Measurements from ENCODE around the gene SELENOV. TPM values are rescaled to one million over a fixed set of nuclear protein-coding genes. Genes with fewer than 3 reads are reported as not detected.

The SELENOV gene
- total RNA-seq, 2 experiments from 2014 or later = not detected

DNA sequence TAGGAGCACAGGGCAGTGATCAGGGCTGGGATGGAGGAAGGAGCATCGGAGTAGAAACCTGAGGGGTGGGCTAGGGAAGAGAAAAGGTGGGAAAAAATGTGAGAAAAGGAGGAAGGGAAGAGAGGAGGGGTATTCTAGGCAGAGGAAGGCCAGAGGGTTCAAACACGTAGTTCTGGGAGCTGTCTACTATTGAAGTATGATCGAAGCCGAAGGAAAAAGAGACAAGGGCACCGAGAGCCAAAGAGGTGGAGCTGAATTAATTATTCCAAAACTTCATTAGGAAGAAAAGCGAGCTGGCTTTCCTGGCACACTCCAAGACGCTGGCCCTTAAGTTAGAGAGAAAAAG is 8.4 kb upstream of the SELENOV start:
- intact Hi-C loops (cut with DNase I, micrococcal nuclease) = no loop called here
- peaks cover 45% of the 10 kb centered on the region for H3K27me3 Mint-ChIP-seq
- DNase-seq (no peak), ATAC-seq (no peak)
- H3K4me3 Mint-ChIP-seq = peak overlapping the region; percentile 41
- H3K4me1 Mint-ChIP-seq = peaks cover 18% of the 10 kb centered on the region
- no peaks in the 10 kb centered on the region for H3K36me3 Mint-ChIP-seq (ENCODE audit: low read depth)
- POLR2A ChIA-PET = no interaction called here
- no peak overlapping the region for H3K27ac Mint-ChIP-seq
- H3K9me3 Mint-ChIP-seq (ENCODE audit: low read depth) = no peaks in the 10 kb centered on the region
- CTCF ChIA-PET = no interaction called here

DNA sequence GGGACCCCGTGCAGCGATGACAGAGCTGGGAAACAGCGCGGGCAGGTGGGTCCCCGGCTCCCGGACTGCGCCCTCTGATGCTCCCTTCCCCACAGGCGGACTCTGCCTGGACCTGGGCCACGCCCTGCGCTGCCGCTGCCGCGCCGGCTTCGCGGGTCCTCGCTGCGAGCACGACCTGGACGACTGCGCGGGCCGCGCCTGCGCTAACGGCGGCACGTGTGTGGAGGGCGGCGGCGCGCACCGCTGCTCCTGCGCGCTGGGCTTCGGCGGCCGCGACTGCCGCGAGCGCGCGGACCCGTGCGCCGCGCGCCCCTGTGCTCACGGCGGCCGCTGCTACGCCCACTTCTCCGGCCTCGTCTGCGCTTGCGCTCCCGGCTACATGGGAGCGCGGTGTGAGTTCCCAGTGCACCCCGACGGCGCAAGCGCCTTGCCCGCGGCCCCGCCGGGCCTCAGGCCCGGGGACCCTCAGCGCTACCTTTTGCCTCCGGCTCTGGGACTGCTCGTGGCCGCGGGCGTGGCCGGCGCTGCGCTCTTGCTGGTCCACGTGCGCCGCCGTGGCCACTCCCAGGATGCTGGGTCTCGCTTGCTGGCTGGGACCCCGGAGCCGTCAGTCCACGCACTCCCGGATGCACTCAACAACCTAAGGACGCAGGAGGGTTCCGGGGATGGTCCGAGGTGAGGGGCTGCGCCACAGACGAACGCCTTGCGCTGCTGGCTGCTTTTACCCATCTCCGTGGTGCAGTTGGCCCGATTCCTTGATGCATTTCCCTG is 7.8 kb upstream of the SELENOV start:
- DNase-seq (peak; percentile 81), ATAC-seq (peak; percentile 79)
- ChIA-PET POLR2A (no interaction called here), CTCF (interaction anchor here (0.6 to 1.9 kb wide), 2 partner anchors 9 to 25 kb away, joined by 4 read pairs; partner anchors contain the start of gene EID2B)
- intact Hi-C loops (cut with DNase I, micrococcal nuclease) = loop anchor here in 1 of 2 experiments (1.0 kb wide), 2 partner anchors 25 to 62 kb away; partner anchors contain the start of genes EID2B and SUPT5H
- H3K4me1 Mint-ChIP-seq = peaks cover 18% of the 10 kb centered on the region
- peak overlapping the region; percentile 76 for H3K4me3 Mint-ChIP-seq
- H3K27me3 Mint-ChIP-seq = peaks cover 47% of the 10 kb centered on the region
- H3K36me3 Mint-ChIP-seq (ENCODE audit: low read depth) = no peaks in the 10 kb centered on the region
- no peak overlapping the region for H3K27ac Mint-ChIP-seq
- no peaks in the 10 kb centered on the region for H3K9me3 Mint-ChIP-seq (ENCODE audit: low read depth)

DNA sequence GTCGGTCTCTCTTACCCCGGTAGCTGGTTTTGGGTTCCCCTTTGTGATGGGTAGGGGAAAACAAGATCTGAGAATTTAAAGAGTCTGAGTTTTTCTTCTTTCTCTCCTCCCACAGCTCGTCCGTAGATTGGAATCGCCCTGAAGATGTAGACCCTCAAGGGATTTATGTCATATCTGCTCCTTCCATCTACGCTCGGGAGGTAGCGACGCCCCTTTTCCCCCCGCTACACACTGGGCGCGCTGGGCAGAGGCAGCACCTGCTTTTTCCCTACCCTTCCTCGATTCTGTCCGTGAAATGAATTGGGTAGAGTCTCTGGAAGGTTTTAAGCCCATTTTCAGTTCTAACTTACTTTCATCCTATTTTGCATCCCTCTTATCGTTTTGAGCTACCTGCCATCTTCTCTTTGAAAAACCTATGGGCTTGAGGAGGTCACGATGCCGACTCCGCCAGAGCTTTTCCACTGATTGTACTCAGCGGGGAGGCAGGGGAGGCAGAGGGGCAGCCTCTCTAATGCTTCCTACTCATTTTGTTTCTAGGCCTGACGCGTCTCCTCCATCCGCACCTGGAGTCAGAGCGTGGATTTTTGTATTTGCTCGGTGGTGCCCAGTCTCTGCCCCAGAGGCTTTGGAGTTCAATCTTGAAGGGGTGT is 7.1 kb upstream of the SELENOV start:
- Mint-ChIP-seq H3K9me3 (ENCODE audit: low read depth) (no peaks in the 10 kb centered on the region), H3K4me1 (peaks cover 18% of the 10 kb centered on the region), H3K36me3 (ENCODE audit: low read depth) (no peaks in the 10 kb centered on the region), H3K4me3 (peak overlapping the region; percentile 76), H3K27ac (no peak overlapping the region), H3K27me3 (peaks cover 47% of the 10 kb centered on the region)
- ChIA-PET POLR2A (interaction anchor here (0.6 kb wide), 1 partner anchor 59 kb away, joined by 3 read pairs; no protein-coding TSS in a partner anchor), CTCF (interaction anchor here (0.6 to 1.9 kb wide), 2 partner anchors 10 to 24 kb away, joined by 4 read pairs; partner anchors contain the start of gene EID2B)
- DNase-seq (no peak), ATAC-seq (no peak)
- intact Hi-C loops (cut with DNase I, micrococcal nuclease) = loop anchor here in 1 of 2 experiments (1.0 kb wide), 2 partner anchors 24 to 63 kb away; partner anchors contain the start of genes EID2B and SUPT5H

DNA sequence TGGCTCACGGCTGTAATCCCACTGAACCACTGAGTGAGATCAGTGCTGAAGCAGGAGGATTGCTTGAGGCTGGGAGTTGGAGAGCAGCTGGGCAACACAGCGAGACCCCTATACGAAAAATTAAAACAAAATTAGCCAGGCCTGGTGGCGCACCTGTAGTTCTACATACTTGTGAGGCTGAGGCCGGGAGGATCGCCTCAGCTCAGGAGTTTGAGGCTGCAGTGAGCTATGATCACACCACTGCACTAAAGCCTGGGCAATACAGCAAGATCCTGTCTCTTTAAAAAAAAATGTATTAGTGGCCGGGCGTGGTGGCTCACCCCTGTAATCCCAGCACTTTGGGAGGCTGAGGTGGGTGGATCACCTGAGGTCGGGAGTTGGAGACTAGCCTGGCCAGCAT is 6.3 kb upstream of the SELENOV start:
- no peak for ATAC-seq
- POLR2A ChIA-PET = interaction anchor here (0.6 kb wide), 2 partner anchors 10 to 60 kb away, joined by 3 read pairs; partner anchors contain the start of gene DLL3
- Mint-ChIP-seq H3K27me3 (peaks cover 48% of the 10 kb centered on the region), H3K27ac (no peak overlapping the region), H3K4me1 (peaks cover 13% of the 10 kb centered on the region), H3K9me3 (ENCODE audit: low read depth) (no peaks in the 10 kb centered on the region), H3K36me3 (ENCODE audit: low read depth) (no peaks in the 10 kb centered on the region), H3K4me3 (no peak overlapping the region)
- CTCF ChIA-PET = interaction anchor here (0.6 to 1.9 kb wide), 5 partner anchors 11 to 173 kb away, joined by 3 to 4 read pairs (median 3); partner anchors contain the start of gene EID2B
- intact Hi-C loops (cut with DNase I, micrococcal nuclease) = no loop called here
- DNase-seq = no peak

DNA sequence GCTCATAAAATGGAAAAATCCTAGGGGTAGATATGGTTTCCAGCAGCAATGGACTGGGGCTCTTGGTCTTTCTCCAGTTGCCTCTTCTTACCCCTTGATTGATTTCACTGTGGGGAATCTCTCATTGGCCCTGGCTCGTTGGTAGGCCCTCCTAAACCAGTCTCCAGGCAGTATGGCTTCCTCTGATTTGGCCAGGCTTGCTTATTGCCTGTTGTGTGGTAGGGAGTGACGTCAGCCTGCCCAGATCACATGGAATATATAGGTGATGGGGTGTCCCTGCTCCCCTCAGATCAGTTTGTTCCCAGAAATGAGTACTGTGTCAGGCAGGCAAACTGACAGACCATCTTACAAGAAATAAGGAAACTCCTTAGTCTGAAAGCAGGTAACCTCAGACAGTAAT is 5.7 kb upstream of the SELENOV start:
- Mint-ChIP-seq H3K4me3 (no peak overlapping the region), H3K36me3 (ENCODE audit: low read depth) (no peaks in the 10 kb centered on the region), H3K4me1 (peaks cover 13% of the 10 kb centered on the region), H3K9me3 (ENCODE audit: low read depth) (no peaks in the 10 kb centered on the region), H3K27me3 (peaks cover 50% of the 10 kb centered on the region), H3K27ac (no peak overlapping the region)
- ChIA-PET POLR2A (interaction anchor here (0.6 kb wide), 1 partner anchor 10 kb away, joined by 3 read pairs; the partner anchor contains the start of gene DLL3), CTCF (interaction anchor here (0.6 to 0.7 kb wide), 5 partner anchors 23 to 854 kb away, joined by 3 to 6 read pairs (median 3); partner anchors contain the start of gene EID2B)
- intact Hi-C loops (cut with DNase I, micrococcal nuclease) = no loop called here
- ATAC-seq (no peak), DNase-seq (no peak)

DNA sequence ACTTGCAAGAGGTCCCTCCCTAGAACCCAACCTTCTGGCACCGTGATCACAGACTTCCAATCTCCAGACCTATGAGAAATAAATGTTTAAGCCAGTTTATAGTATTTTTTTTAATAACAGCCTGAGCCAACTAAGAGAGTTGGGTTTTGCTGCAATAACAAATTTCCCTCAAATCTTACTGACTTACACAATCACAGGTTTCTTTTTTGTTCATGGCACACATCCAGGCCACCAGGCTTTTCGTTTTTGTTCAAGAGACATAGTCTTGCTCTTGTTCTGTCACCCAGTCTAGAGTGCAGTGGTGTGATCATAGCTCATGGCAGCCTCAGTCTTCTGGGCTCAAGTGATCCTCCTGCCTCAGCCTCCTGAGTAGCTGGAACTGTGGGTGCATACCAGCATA is 2.0 kb upstream of the SELENOV start:
- intact Hi-C loops (cut with DNase I, micrococcal nuclease) = no loop called here
- ATAC-seq = no peak
- no peak overlapping the region for H3K4me3 Mint-ChIP-seq
- POLR2A ChIA-PET = no interaction called here
- no peak for DNase-seq
- H3K27ac Mint-ChIP-seq = no peak overlapping the region
- H3K9me3 Mint-ChIP-seq (ENCODE audit: low read depth) = no peaks in the 10 kb centered on the region
- H3K27me3 Mint-ChIP-seq = peaks cover 49% of the 10 kb centered on the region
- H3K4me1 Mint-ChIP-seq = peaks cover 13% of the 10 kb centered on the region
- H3K36me3 Mint-ChIP-seq (ENCODE audit: low read depth) = no peaks in the 10 kb centered on the region
- CTCF ChIA-PET = interaction anchor here (1.1 to 1.7 kb wide), 2 partner anchors 10 to 19 kb away, joined by 4 to 5 read pairs; no protein-coding TSS in a partner anchor

DNA sequence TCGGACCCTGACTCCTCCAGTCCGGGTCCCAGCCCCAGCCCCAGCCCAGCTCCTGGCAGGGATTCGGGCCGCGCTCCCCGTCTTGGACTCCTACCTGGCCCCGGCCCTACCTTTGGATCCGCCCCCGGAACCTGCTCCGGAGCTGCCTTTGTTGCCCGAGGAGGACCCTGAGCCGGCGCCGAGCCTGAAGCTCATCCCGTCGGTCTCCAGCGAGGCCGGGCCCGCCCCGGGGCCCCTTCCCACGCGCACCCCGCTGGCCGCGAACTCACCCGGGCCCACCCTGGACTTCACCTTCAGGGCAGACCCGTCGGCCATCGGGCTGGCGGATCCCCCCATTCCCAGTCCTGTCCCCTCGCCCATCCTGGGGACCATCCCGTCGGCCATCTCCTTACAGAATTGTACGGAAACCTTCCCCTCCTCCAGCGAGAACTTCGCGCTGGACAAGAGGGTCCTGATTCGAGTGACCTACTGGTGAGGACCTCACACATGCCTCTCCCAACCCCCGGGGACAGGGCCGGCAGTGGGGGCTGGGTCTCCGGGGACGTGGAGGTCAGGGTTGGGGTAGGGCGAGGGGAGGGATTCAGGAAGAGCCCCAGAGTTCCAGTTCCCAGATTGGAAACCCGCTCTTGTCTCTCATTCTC is 732 bp downstream of the SELENOV start:
- Mint-ChIP-seq H3K4me3 (peak overlapping the region; percentile 53), H3K27me3 (peaks cover 39% of the 10 kb centered on the region), H3K27ac (no peak overlapping the region), H3K36me3 (ENCODE audit: low read depth) (no peaks in the 10 kb centered on the region), H3K4me1 (peaks cover 11% of the 10 kb centered on the region), H3K9me3 (ENCODE audit: low read depth) (no peaks in the 10 kb centered on the region)
- peak; percentile 32 for DNase-seq
- POLR2A ChIA-PET = no interaction called here
- CTCF ChIA-PET = interaction anchor here (0.6 to 1.8 kb wide), 4 partner anchors 10 to 20 kb away, joined by 3 to 5 read pairs (median 3); partner anchors contain the start of gene EID2B
- ATAC-seq = no peak
- intact Hi-C loops (cut with DNase I, micrococcal nuclease) = no loop called here

DNA sequence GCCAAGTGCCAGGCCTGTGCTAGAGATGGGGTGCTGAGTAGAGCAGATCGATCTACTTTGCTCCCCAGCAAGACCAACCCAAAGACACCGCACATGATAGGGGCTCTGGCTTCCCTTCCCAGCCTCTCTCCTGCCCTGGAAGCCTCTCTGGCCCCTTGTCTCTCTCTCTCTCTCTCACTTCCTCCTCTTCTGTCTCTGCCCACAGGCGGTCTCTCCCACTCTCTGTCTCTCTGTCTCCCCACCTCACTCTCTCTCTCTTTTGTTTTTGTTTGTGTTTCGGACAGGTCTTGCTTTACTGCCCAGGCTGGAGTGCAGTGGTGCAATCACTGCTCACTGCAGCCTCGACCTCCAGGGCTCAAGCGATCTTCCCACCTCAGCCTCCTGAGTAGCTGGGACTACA is 1.3 kb downstream of the SELENOV start:
- intact Hi-C loops (cut with DNase I, micrococcal nuclease) = no loop called here
- Mint-ChIP-seq H3K4me1 (peaks cover 11% of the 10 kb centered on the region), H3K27me3 (peaks cover 39% of the 10 kb centered on the region), H3K27ac (no peak overlapping the region), H3K4me3 (peak overlapping the region; percentile 37), H3K9me3 (ENCODE audit: low read depth) (no peaks in the 10 kb centered on the region), H3K36me3 (ENCODE audit: low read depth) (no peaks in the 10 kb centered on the region)
- ATAC-seq (no peak), DNase-seq (no peak)
- ChIA-PET CTCF (no interaction called here), POLR2A (no interaction called here)

DNA sequence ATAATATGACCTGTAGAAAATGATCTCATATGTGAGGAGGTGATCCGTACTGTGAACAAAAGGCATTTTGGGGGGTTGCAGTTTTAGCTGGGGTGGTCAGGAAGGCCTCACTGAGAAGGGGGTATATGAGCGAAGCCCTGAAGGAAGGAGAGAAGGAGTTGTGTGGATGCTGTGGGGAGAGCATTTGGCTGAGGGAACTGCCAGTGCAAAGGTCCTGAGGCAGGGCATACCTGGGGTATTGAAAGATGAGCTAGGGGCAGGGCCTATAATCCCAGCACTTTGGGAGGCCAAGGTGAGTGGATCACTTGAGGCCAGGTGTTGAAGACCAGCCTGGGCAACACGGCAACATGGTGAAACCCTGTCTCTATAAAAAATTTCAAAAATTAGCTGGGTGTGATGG is 2.5 kb downstream of the SELENOV start:
- H3K4me1 Mint-ChIP-seq = peaks cover 17% of the 10 kb centered on the region
- peaks cover 37% of the 10 kb centered on the region for H3K27me3 Mint-ChIP-seq
- ChIA-PET POLR2A (no interaction called here), CTCF (no interaction called here)
- no peak overlapping the region for H3K4me3 Mint-ChIP-seq
- H3K9me3 Mint-ChIP-seq (ENCODE audit: low read depth) = no peaks in the 10 kb centered on the region
- intact Hi-C loops (cut with DNase I, micrococcal nuclease) = no loop called here
- ATAC-seq = no peak
- no peak overlapping the region for H3K27ac Mint-ChIP-seq
- no peak for DNase-seq
- H3K36me3 Mint-ChIP-seq (ENCODE audit: low read depth) = no peaks in the 10 kb centered on the region

DNA sequence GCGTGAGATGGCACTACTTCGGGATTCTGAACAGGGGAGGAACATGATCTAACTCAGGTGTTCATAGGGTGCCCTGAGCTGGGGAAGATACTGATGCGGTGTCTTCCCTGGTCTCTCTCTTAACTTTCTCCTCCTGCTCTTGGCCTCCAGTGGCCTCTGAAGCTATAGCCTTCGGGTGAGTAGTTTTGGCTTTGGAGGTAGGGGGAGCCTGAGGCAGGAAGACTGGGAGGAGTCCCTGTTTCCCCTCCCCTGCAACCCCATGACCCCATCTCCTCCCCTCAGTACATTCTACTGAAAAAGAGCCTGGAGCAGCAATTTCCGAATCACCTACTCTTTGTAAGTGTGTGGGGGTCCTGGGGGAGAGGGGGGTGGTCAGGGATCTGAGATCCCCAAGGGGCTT is 3.5 kb downstream of the SELENOV start:
- H3K27ac Mint-ChIP-seq = no peak overlapping the region
- peaks cover 32% of the 10 kb centered on the region for H3K27me3 Mint-ChIP-seq
- intact Hi-C loops (cut with DNase I, micrococcal nuclease) = no loop called here
- H3K4me1 Mint-ChIP-seq = peaks cover 17% of the 10 kb centered on the region
- POLR2A ChIA-PET = interaction anchor here (0.6 kb wide), 2 partner anchors 20 to 180 kb away, joined by 3 to 4 read pairs; no protein-coding TSS in a partner anchor
- no peak for ATAC-seq
- no peak for DNase-seq
- H3K9me3 Mint-ChIP-seq (ENCODE audit: low read depth) = no peaks in the 10 kb centered on the region
- CTCF ChIA-PET = interaction anchor here (0.6 to 1.3 kb wide), 3 partner anchors 22 to 402 kb away, joined by 3 read pairs; no protein-coding TSS in a partner anchor
- no peak overlapping the region for H3K4me3 Mint-ChIP-seq
- no peaks in the 10 kb centered on the region for H3K36me3 Mint-ChIP-seq (ENCODE audit: low read depth)

DNA sequence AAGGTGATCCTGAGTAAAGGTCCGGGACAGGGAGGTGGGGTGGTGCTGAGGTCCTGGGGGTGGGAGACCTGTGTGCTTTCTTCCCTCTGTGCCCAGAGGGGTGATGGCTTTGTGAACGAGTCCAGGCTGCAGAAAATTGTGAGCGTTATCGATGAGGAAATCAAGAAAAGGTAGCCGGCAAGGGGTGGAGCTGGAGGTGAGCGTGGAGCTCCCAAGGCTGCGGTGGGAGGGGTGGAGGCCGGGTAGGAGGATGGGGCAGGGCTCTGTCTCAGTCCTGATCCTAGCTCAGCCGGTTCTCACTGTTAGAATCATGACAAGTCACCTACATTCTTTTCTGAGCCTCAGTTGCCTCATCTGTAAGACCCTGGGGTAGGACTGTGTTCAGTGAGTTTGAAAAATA is 4.0 kb downstream of the SELENOV start:
- ATAC-seq = no peak
- H3K4me1 Mint-ChIP-seq = peaks cover 17% of the 10 kb centered on the region
- DNase-seq = no peak
- POLR2A ChIA-PET = no interaction called here
- no peaks in the 10 kb centered on the region for H3K9me3 Mint-ChIP-seq (ENCODE audit: low read depth)
- H3K4me3 Mint-ChIP-seq = no peak overlapping the region
- H3K27ac Mint-ChIP-seq = no peak overlapping the region
- H3K36me3 Mint-ChIP-seq (ENCODE audit: low read depth) = no peaks in the 10 kb centered on the region
- peaks cover 27% of the 10 kb centered on the region for H3K27me3 Mint-ChIP-seq
- intact Hi-C loops (cut with DNase I, micrococcal nuclease) = no loop called here
- CTCF ChIA-PET = interaction anchor here (0.6 to 1.3 kb wide), 3 partner anchors 22 to 402 kb away, joined by 3 read pairs; no protein-coding TSS in a partner anchor

All from activated CD4-positive, alpha-beta T cell treated with anti-CD3 and anti-CD28 coated beads for 36 hours (primary cell).